Spleen (tissue), 7 donors: ENCODE data around the gene RGS5.

Experiments used
- POLR2A ChIP-seq, 3 donors: fragments of 450-650 bp; IDR thresholded peaks; one replicate each; pipeline ENCODE4 v1.5.1; 2017; ENCODE audit warnings: antibody characterized with exemption in 3 of 3, mild to moderate bottlenecking in 1 of 3
- POLR2AphosphoS5 ChIP-seq, 3 donors: sonication (generic); formaldehyde crosslinking; IDR thresholded peaks; one replicate each; pipeline ENCODE4 v1.5.1; 2017; ENCODE audit warnings: antibody characterized with exemption in 3 of 3
- TF ChIP-seq, protein P1 (sequence below), 11 experiments: fragments of 200-600 bp in 7 of 11; fragments of 450-650 bp in 4 of 11; sonication (generic) in 4 of 11; IDR thresholded peaks in 8 of 11; conservative IDR thresholded peaks in 3 of 11; 1 replicate in 7 of 11; 2 replicates in 4 of 11; pipeline versions ENCODE4 v1.4.0 to v1.8.0; 2016 to 2021; ENCODE audit warnings: antibody characterized with exemption in 11 of 11, inconsistent platforms in 4 of 11, mild to moderate bottlenecking in 1 of 11
- donor health status: DM: no; HTN: no; CAD: no; lungs with moderate emphysema.
- donor health status: DM: no; HTN: no; CAD: no.
- donor health status: DM: no; HTN: no; CAD: no.

DNA sequence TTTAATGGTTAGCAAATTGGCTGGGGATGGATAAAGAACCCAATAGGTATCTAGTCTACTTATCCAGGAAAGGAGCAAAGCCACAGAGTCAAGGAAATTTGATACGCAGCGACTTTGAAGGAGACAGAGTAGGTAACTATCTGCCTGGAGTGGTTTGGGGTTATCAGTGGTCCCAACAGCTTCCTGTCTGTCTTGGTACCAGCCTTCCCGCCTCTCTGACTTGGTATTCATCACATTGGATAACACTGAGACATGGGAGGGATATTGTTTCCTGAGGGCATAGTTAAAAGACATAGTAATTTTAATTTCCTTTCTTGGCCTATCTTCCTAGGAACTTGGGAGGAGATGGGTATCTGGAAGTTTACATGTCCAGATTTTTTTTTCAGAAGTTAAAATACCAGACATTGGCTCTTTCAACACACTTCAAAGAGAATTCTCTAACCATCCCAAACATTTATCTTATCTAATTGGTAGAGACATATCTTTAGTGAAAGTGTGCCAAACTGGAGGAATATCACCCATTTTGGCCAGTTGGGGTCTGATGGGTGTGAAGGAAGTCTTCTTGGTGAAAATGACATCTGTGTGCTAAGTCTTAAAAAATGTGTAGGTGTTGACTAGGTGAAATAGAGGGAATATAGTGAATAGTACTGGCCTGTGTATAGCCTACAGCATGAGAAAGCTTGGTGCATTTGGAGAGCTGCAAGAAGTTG lies 65.0 kb downstream of the RGS5 start:
- TF ChIP-seq, protein P1, sequence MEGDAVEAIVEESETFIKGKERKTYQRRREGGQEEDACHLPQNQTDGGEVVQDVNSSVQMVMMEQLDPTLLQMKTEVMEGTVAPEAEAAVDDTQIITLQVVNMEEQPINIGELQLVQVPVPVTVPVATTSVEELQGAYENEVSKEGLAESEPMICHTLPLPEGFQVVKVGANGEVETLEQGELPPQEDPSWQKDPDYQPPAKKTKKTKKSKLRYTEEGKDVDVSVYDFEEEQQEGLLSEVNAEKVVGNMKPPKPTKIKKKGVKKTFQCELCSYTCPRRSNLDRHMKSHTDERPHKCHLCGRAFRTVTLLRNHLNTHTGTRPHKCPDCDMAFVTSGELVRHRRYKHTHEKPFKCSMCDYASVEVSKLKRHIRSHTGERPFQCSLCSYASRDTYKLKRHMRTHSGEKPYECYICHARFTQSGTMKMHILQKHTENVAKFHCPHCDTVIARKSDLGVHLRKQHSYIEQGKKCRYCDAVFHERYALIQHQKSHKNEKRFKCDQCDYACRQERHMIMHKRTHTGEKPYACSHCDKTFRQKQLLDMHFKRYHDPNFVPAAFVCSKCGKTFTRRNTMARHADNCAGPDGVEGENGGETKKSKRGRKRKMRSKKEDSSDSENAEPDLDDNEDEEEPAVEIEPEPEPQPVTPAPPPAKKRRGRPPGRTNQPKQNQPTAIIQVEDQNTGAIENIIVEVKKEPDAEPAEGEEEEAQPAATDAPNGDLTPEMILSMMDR (IDR thresholded peaks at IDR 0.05 in 8 of 11, conservative IDR thresholded peaks at IDR 0.05 in 3 of 11) = no peak
- TF ChIP-seq POLR2A (IDR thresholded peaks at IDR 0.05) (no peak), POLR2AphosphoS5 (IDR thresholded peaks at IDR 0.05) (no peak)
